Left ventricle myocardium inferior (tissue), 1 donor: ENCODE measurements around the gene TANGO2. TPM values are rescaled to one million over a fixed set of nuclear protein-coding genes. Genes with fewer than 3 reads are reported as not detected.
A peak's percentile ranks its signal among the peaks of the same experiment; 100 is the strongest.

Experiments
- DNase-seq: peaks from one replicate; pipeline ENCODE4 v3.0.0-alpha.2; 2020
- H3K27ac ChIP-seq: fragments of 200-600 bp; replicated peaks from 2 replicates; pipeline ENCODE4 v1.8.0; 2021
- H3K27me3 ChIP-seq: fragments of 200-600 bp; 2 replicates; pipeline ENCODE4 v1.8.0; 2021; ENCODE audit warnings: low read depth
- H3K36me3 ChIP-seq: fragments of 200-600 bp; 2 replicates; pipeline ENCODE4 v1.8.0; 2021
- H3K4me1 ChIP-seq: fragments of 200-600 bp; 2 replicates; pipeline ENCODE4 v1.8.0; 2021
- H3K4me3 ChIP-seq: fragments of 200-600 bp; 2 replicates; pipeline ENCODE4 v1.8.0; 2021; ENCODE audit warnings: mild to moderate bottlenecking, moderate library complexity
- H3K9me3 ChIP-seq: fragments of 200-600 bp; replicated peaks from 2 replicates; pipeline ENCODE4 v1.8.0; 2021
- intact Hi-C: fragments of 100-400 bp; cut with micrococcal nuclease; formaldehyde crosslinking; loops from one replicate; pipeline ENCODE4 v1.11.0; 2022
- long read RNA-seq: library from polyadenylated mRNA; unstranded; transcript quantifications from one replicate; pipeline ENCODE4 v2.0.0, GENCODE V29; 2021
- total RNA-seq: library from RNA; stranded (reverse); fragmentation: NEBNext Ultra II Directional; extraction: Animal tissue kit (Norgen Biotek cat#: 25700); gene quantifications from one replicate; pipeline ENCODE4 v1.2.1, GENCODE V29; 2021
- TF ChIP-seq, protein P1 (sequence below): fragments of 200-600 bp; IDR thresholded peaks from 2 replicates; pipeline ENCODE4 v1.8.0; 2021; ENCODE audit warnings: antibody characterized with exemption, mild to moderate bottlenecking, borderline replicate concordance
- donor health status: DM: no; HTN: yes; CAD: no; lungs with severe emphysema.

Gene TANGO2, protein sequence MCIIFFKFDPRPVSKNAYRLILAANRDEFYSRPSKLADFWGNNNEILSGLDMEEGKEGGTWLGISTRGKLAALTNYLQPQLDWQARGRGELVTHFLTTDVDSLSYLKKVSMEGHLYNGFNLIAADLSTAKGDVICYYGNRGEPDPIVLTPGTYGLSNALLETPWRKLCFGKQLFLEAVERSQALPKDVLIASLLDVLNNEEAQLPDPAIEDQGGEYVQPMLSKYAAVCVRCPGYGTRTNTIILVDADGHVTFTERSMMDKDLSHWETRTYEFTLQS
- 71.7 TPM for total RNA-seq
- long read RNA-seq, transcript TANGO2-201 (9 exons, 2,273 nt): major isoform, 21 of 168 reads
- long read RNA-seq, transcript TANGO2-217 (9 exons, 2,439 nt): minor isoform, 16 of 168 reads
- long read RNA-seq, transcript TANGO2-202 (7 exons, 2,011 nt): minor isoform, 7 of 168 reads
- long read RNA-seq, partial matches to known transcripts: 18 of 168 reads
- long read RNA-seq, other reads (novel, unspliced or antisense): 99 of 168 reads

DNA sequence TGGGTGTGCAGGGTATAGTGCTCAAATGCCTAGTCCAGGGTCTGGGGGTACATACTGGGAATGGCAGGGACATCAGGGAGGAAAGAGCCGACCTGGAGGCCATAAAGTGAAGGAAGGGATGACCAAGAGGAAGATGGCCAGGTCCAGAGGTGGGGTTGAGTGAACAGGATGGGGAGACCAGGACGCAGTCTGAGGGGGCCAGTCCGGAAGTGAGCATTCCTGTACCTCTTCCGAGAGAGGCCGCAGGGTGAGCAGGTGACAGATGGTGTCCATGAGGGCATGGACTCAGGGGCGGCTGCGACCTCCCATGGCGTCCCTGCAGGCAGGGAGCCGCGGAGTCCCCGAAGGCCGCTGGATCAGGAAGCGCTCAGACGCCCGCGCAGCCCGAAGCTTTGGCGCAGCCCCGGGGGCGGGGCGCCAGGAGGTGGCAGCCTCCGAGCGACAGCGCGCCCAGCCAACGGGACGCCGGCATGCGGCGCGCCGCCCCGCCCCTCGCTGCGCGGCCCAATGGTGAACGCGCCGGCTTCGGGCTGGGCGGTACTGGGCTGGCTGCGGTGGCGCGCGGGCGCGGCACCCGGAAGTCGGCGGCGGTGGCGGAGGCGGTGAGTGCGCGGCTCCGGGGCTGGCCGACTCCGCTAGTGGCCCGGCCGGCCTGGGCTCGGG, at the start of gene TANGO2:
TANGO2 (plus strand) TSS at position 578 of the 663 bp plus-strand sequence. CDS start 15,689 bp downstream, outside the sequence.
- Histone ChIP-seq H3K27ac (peak within 1 kb of the TSS; percentile 99), H3K27me3 (no peaks in the 10 kb centered on the region), H3K4me1 (peaks cover 70% of the 10 kb centered on the region), H3K36me3 (no peaks in the 10 kb centered on the region), H3K4me3 (peak within 1 kb of the TSS; percentile 99), H3K9me3 (no peaks in the 10 kb centered on the region)
- intact Hi-C loops: no loop called here
- peak; percentile 93 for DNase-seq
- TF ChIP-seq, protein P1, sequence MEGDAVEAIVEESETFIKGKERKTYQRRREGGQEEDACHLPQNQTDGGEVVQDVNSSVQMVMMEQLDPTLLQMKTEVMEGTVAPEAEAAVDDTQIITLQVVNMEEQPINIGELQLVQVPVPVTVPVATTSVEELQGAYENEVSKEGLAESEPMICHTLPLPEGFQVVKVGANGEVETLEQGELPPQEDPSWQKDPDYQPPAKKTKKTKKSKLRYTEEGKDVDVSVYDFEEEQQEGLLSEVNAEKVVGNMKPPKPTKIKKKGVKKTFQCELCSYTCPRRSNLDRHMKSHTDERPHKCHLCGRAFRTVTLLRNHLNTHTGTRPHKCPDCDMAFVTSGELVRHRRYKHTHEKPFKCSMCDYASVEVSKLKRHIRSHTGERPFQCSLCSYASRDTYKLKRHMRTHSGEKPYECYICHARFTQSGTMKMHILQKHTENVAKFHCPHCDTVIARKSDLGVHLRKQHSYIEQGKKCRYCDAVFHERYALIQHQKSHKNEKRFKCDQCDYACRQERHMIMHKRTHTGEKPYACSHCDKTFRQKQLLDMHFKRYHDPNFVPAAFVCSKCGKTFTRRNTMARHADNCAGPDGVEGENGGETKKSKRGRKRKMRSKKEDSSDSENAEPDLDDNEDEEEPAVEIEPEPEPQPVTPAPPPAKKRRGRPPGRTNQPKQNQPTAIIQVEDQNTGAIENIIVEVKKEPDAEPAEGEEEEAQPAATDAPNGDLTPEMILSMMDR: no peak

DNA sequence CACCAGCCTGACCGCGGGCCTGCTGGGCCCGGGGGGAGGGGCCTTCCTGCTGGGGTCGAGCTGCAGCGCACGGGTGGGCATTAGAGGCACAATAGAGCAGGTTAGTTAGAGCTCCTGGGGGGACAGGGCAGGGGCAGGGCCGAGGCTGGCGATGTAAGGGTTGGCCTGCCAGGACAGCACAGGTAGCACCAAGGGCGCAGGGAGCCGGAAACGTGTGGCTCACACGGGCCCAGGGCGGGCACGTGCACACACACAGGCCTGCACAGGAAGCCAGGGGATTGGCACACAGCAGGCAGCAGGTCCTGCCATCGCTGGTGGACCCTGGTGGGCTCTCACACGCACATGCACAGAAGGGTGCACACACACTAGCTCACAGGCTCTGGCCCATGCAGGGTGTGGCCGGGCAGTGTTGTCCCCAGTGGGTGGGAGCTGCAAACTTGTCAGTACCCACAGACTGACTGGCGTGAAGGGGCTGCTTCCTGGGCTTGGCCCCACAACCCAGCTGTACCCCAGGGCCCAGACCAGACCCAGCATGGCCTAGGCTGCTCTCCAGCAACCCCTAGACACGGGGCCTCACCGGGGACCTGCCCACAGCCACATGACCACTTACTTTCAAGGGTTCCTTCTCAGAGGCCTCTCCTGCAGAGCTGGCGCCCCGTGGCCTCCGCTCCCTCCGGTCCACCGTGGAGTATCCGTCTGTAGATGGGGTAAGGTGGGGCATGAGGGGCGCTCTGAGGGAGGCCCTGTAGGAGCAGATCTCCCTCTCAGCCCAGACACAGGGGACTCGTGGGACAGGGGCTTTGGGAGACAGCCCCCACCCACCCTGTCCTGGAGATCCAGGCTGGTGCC, 49.4 kb upstream of the TANGO2 start:
- Histone ChIP-seq H3K36me3 (peaks cover 70% of the 10 kb centered on the region), H3K9me3 (no peaks in the 10 kb centered on the region), H3K27ac (peak overlapping the region; percentile 37), H3K27me3 (no peaks in the 10 kb centered on the region), H3K4me1 (peaks cover 36% of the 10 kb centered on the region), H3K4me3 (no peak overlapping the region)
- TF ChIP-seq, protein P1: no peak
- intact Hi-C loops: loop anchor here (5.0 kb wide), 1 partner anchor 41 kb away; no protein-coding TSS in a partner anchor
- DNase-seq: no peak

DNA sequence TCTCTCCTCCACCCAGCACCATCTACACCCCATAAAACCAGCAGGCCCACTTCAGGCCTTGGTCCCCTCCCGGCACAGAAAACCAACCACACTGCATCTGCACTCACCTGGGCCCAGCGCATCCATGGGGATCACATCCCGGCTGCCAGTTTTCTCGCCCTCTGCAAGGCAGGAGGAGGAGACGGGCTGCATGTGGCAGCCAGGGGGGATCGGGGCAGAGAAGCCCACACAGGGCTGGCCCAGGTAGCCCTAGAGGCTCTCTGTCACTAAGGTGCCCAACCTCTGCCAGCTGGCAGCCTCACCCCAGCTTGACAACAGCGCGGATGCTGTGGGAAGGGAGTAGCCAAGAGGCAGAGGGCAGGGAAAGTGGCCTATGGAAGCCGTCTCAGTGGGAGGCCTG, 48.7 kb upstream of the TANGO2 start:
- TF ChIP-seq, protein P1: no peak
- intact Hi-C loops: loop anchor here (5.0 kb wide), 1 partner anchor 40 kb away; no protein-coding TSS in a partner anchor
- peaks cover 36% of the 10 kb centered on the region for H3K4me1 ChIP-seq
- no peaks in the 10 kb centered on the region for H3K9me3 ChIP-seq
- H3K36me3 ChIP-seq: peaks cover 69% of the 10 kb centered on the region
- no peak for DNase-seq
- no peak overlapping the region for H3K4me3 ChIP-seq
- peak overlapping the region; percentile 37 for H3K27ac ChIP-seq
- H3K27me3 ChIP-seq: no peaks in the 10 kb centered on the region

DNA sequence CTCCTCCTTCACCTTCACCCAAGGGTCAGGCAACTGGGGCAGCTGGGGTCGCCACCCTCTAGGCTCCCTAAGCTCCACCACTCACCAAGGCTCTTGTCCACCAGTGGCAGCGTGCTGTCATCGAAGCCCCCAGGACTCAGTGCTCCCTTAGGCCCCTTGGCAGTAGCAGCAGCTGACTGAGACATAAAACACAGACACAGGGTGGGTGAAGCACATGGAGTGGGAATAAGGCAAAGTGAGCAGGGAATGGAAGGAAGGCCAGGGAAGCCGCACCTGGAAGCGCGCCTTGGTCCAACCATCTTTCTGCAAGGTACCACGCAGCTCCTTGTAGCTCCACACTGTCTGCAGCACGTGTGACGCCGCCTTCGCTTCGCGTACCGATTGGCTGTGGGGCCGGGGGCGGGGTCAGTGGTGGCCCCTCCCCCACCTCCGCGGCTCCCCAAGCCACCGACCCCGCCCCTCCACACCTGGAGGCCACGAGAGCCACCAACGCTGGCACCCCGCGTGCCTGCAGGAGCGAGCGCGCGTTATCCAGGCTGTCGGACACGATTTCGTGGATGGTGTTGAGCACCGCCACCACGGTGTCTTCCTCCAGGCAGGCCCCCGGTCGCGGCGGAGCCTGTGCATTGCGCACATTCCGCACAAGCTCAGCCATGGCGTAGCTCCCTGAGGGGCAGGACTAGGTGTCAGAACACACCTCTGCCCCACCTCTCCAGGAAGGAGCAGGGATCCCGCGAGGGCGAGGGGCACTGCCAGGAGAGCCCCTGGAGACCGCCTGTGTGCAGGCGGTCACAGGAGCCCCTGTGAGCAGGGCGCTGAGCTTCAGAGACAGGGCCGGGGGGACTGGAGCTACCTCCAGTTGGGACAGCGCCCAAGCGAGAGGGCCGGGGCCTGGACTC, 48.0 kb upstream of the TANGO2 start:
- intact Hi-C loops: loop anchor here (5.0 kb wide), 1 partner anchor 39 kb away; no protein-coding TSS in a partner anchor
- peaks cover 69% of the 10 kb centered on the region for H3K36me3 ChIP-seq
- TF ChIP-seq, protein P1: no peak
- H3K4me1 ChIP-seq: peaks cover 36% of the 10 kb centered on the region
- no peak for DNase-seq
- H3K4me3 ChIP-seq: no peak overlapping the region
- no peaks in the 10 kb centered on the region for H3K27me3 ChIP-seq
- H3K27ac ChIP-seq: no peak overlapping the region
- H3K9me3 ChIP-seq: no peaks in the 10 kb centered on the region
